HEK293 (cell line): Measurements from ENCODE around the gene ARID3B.

Source experiments
- CTCF ChIA-PET: fragments of 350-600 bp; formaldehyde crosslinking; extraction: SDS; loops from one replicate; lab custom pipeline; 2021; ENCODE audit warnings: antibody characterized with exemption; lab: Yijun Ruan, JAX
- POLR2A ChIA-PET: fragments of 300-600 bp; formaldehyde crosslinking; extraction: SDS; loops from one replicate; lab custom pipeline; 2020; ENCODE audit warnings: antibody characterized with exemption, inconsistent platforms; lab: Yijun Ruan, JAX
- H3K27ac ChIP-seq: fragments of 200-500 bp; sonication (Bioruptor generic); 2 replicates; pipeline ENCODE4 v1.5.1; 2014; ENCODE audit warnings: low read depth, low read length, control low read depth, inconsistent platforms; ENCODE audit errors: extremely low read depth
- H3K36me3 ChIP-seq, 2 experiments: fragments of 200-500 bp in 1 of 2; sonication (Bioruptor generic) in 1 of 2; 1 replicate in 1 of 2; 2 replicates in 1 of 2; pipeline ENCODE4 v1.5.1; 2014 to 2017; ENCODE audit warnings: inconsistent platforms in 2 of 2, low read length in 2 of 2; ENCODE audit not compliant: control insufficient read depth in 2 of 2, insufficient read depth in 1 of 2
- H3K4me1 ChIP-seq: fragments of 200-500 bp; sonication (Bioruptor generic); 2 replicates; pipeline ENCODE4 v1.5.1; 2014; ENCODE audit warnings: mild to moderate bottlenecking, low read length, inconsistent platforms; ENCODE audit not compliant: control insufficient read depth, insufficient read depth
- H3K4me3 ChIP-seq: 2 replicates; pipeline ENCODE4 v1.5.1; 2011; ENCODE audit warnings: low read depth, mild to moderate bottlenecking, control low read depth, low read length, moderate library complexity
- H3K9me3 ChIP-seq: fragments of 200-500 bp; sonication (Bioruptor generic); 2 replicates; pipeline ENCODE4 v1.5.1; 2014; ENCODE audit warnings: low read depth, low read length, inconsistent platforms; ENCODE audit not compliant: control insufficient read depth, insufficient read depth
- BCL11A ChIP-seq: fragments of 450-650 bp; formaldehyde crosslinking; IDR thresholded peaks from 2 replicates; pipeline ENCODE4 v1.5.1; 2016; ENCODE audit warnings: low read depth, missing biosample characterization, missing genetic modification characterization
- HIC1 ChIP-seq: fragments of 450-650 bp; formaldehyde crosslinking; IDR thresholded peaks from 2 replicates; pipeline ENCODE4 v1.5.1; 2016; ENCODE audit warnings: missing biosample characterization, missing genetic modification characterization
- HOXA7 ChIP-seq: sonication (generic); formaldehyde crosslinking; IDR thresholded peaks from 2 replicates; pipeline ENCODE4 v1.8.1; 2022; ENCODE audit warnings: missing genetic modification reagents, borderline replicate concordance
- INSM2 ChIP-seq: fragments of 450-650 bp; formaldehyde crosslinking; IDR thresholded peaks from 2 replicates; pipeline ENCODE4 v1.5.1; 2016; ENCODE audit warnings: missing biosample characterization, missing genetic modification characterization
- KLF9 ChIP-seq: fragments of 450-650 bp; formaldehyde crosslinking; IDR thresholded peaks from 2 replicates; pipeline ENCODE4 v1.5.1; 2016; ENCODE audit warnings: missing biosample characterization, missing genetic modification characterization, low read depth
- MYNN ChIP-seq: fragments of 450-650 bp; formaldehyde crosslinking; IDR thresholded peaks from 2 replicates; pipeline ENCODE4 v1.5.1; 2016; ENCODE audit warnings: missing biosample characterization, missing genetic modification characterization, borderline replicate concordance
- PRDM1 ChIP-seq: fragments of 450-650 bp; formaldehyde crosslinking; IDR thresholded peaks from 2 replicates; pipeline ENCODE4; 2016; ENCODE audit warnings: missing biosample characterization, missing genetic modification characterization
- SALL2 ChIP-seq: fragments of 450-650 bp; formaldehyde crosslinking; IDR thresholded peaks from 2 replicates; pipeline ENCODE4 v1.5.0; 2017; ENCODE audit warnings: missing biosample characterization, mild to moderate bottlenecking, missing genetic modification characterization, borderline replicate concordance
- SP2 ChIP-seq: fragments of 450-650 bp; formaldehyde crosslinking; IDR thresholded peaks from 2 replicates; pipeline ENCODE4 v1.5.1; 2016; ENCODE audit warnings: missing biosample characterization, missing genetic modification characterization
- SP3 ChIP-seq: fragments of 450-650 bp; formaldehyde crosslinking; IDR thresholded peaks from 2 replicates; pipeline ENCODE4 v1.5.1; 2016; ENCODE audit warnings: missing biosample characterization, missing genetic modification characterization
- TSHZ1 ChIP-seq: fragments of 450-650 bp; formaldehyde crosslinking; IDR thresholded peaks from 2 replicates; pipeline ENCODE4 v1.5.1; 2016; ENCODE audit warnings: missing biosample characterization, missing genetic modification characterization, borderline replicate concordance
- ZBTB1 ChIP-seq: fragments of 450-650 bp; formaldehyde crosslinking; IDR thresholded peaks from 2 replicates; pipeline ENCODE4 v1.5.1; 2016; ENCODE audit warnings: missing biosample characterization, missing genetic modification characterization
- ZNF114 ChIP-seq: fragments of 450-650 bp; formaldehyde crosslinking; IDR thresholded peaks from 2 replicates; pipeline ENCODE4 v1.5.0; 2017; ENCODE audit warnings: missing biosample characterization, missing genetic modification characterization
- ZNF148 ChIP-seq: fragments of 450-650 bp; formaldehyde crosslinking; IDR thresholded peaks from 2 replicates; pipeline ENCODE4 v1.5.0; 2017; ENCODE audit warnings: missing biosample characterization, missing genetic modification characterization, borderline replicate concordance
- ZNF202 ChIP-seq: fragments of 450-650 bp; formaldehyde crosslinking; IDR thresholded peaks from 2 replicates; pipeline ENCODE4 v1.5.1; 2016; ENCODE audit warnings: missing biosample characterization, missing genetic modification characterization, borderline replicate concordance
- ZNF23 ChIP-seq: fragments of 450-650 bp; formaldehyde crosslinking; IDR thresholded peaks from 2 replicates; pipeline ENCODE4 v1.5.1; 2016; ENCODE audit warnings: missing biosample characterization, missing genetic modification characterization, borderline replicate concordance
- ZNF311 ChIP-seq: fragments of 450-650 bp; formaldehyde crosslinking; IDR thresholded peaks from 2 replicates; pipeline ENCODE4 v1.5.1; 2017; ENCODE audit warnings: missing biosample characterization, missing genetic modification characterization, borderline replicate concordance
- ZNF324 ChIP-seq: fragments of 450-650 bp; formaldehyde crosslinking; IDR thresholded peaks from 2 replicates; pipeline ENCODE4 v1.5.1; 2016; ENCODE audit warnings: missing biosample characterization, missing genetic modification characterization
- ZNF335 ChIP-seq: fragments of 450-650 bp; formaldehyde crosslinking; conservative IDR thresholded peaks from 2 replicates; pipeline ENCODE4 v1.5.1; 2016; ENCODE audit warnings: missing biosample characterization, missing genetic modification characterization
- ZNF362 ChIP-seq: fragments of 450-650 bp; formaldehyde crosslinking; IDR thresholded peaks from 2 replicates; pipeline ENCODE4 v1.5.1; 2016; ENCODE audit warnings: missing biosample characterization, missing genetic modification characterization
- ZNF473 ChIP-seq: fragments of 450-650 bp; formaldehyde crosslinking; IDR thresholded peaks from 2 replicates; pipeline ENCODE4 v1.5.1; 2017; ENCODE audit warnings: missing biosample characterization, missing genetic modification characterization
- ZNF514 ChIP-seq: fragments of 450-650 bp; formaldehyde crosslinking; IDR thresholded peaks from 2 replicates; pipeline ENCODE4 v1.5.1; 2016; ENCODE audit warnings: missing biosample characterization, missing genetic modification characterization
- ZNF548 ChIP-seq: fragments of 450-650 bp; formaldehyde crosslinking; IDR thresholded peaks from 2 replicates; pipeline ENCODE4 v1.5.1; 2016; ENCODE audit warnings: missing biosample characterization, missing genetic modification characterization
- ZNF621 ChIP-seq: fragments of 450-650 bp; formaldehyde crosslinking; IDR thresholded peaks from 2 replicates; pipeline ENCODE4 v1.5.1; 2017; ENCODE audit warnings: missing biosample characterization, missing genetic modification characterization
- ZNF791 ChIP-seq: fragments of 450-650 bp; formaldehyde crosslinking; IDR thresholded peaks from 2 replicates; pipeline ENCODE4 v1.5.1; 2016; ENCODE audit warnings: missing biosample characterization, missing genetic modification characterization

Gene ARID3B

GRCh38 chr15:74497584-74497983 is 43.4 kb upstream of the ARID3B start (continued):
- TF ChIP-seq ZNF148 (tag by site-specific recombination) (peak; percentile 18; the same call in 1 of the 2 replicates), ZNF514 (tag by site-specific recombination) (no peak), TSHZ1 (tag by site-specific recombination) (0 out of 2 replicates have a peak, but pooled peaks have one; percentile 71), ZNF548 (tag by site-specific recombination) (no peak), ZNF362 (no peak; the same call in 1 of the 2 replicates), BCL11A (0 out of 2 replicates have a peak, but pooled peaks have one; percentile 46), MYNN (no peak), PRDM1 (tag by site-specific recombination) (0 out of 2 replicates have a peak, but pooled peaks have one; percentile 15), SP3 (tag by site-specific recombination) (peak; percentile 47; the same call in 1 of the 2 replicates), SP2 (tag by site-specific recombination) (peak; percentile 35; the same call in 1 of the 2 replicates), ZNF335 (tag by site-specific recombination) (peak; percentile 36), ZNF202 (tag by site-specific recombination) (no peak), KLF9 (tag by site-specific recombination) (no peak), ZBTB1 (tag by site-specific recombination) (no peak), ZNF114 (no peak), ZNF473 (tag by site-specific recombination) (no peak), ZNF621 (tag by site-specific recombination) (peak; percentile 60; the same call in 1 of the 2 replicates)

- no peak overlapping the region for H3K4me3 ChIP-seq
- ChIA-PET CTCF (interaction anchor here (0.6 to 1.2 kb wide), 4 partner anchors 61 to 133 kb away, joined by 3 to 4 read pairs (median 3); no protein-coding TSS in a partner anchor), POLR2A (interaction anchor here (0.6 to 0.9 kb wide), 2 partner anchors 13 to 42 kb away, joined by 3 read pairs; partner anchors contain the start of gene ARID3B)
- peaks cover 3% of the 10 kb centered on the region; the same call in 1 of the 2 replicates for H3K4me1 ChIP-seq
- no peak for TF ChIP-seq HIC1 (tag by site-specific recombination)
- TF ChIP-seq ZNF311 (tag by site-specific recombination) = no peak
- TF ChIP-seq ZNF23 (tag by site-specific recombination) = no peak
- no peak for TF ChIP-seq ZNF791 (tag by site-specific recombination)
- TF ChIP-seq INSM2 (tag by site-specific recombination) = no peak
- TF ChIP-seq SALL2 = no peak
- no peak for TF ChIP-seq ZNF324 (tag by site-specific recombination)
- no peak for TF ChIP-seq HOXA7 (CRISPR knock-in tag)
- no peaks in the 10 kb centered on the region for H3K9me3 ChIP-seq
- no peaks in the 10 kb centered on the region; a peak in 1 of 3 replicates for H3K36me3 ChIP-seq
- H3K27ac ChIP-seq = no peak overlapping the region
These were observed 41.7 kb upstream of the ARID3B start for GRCh38 chr15:74499366-74499765.
